Activated gamma-delta T cell (primary cell): ENCODE results near the gene CRLF2.
"Not testable (repeated sequence)": the region's sequence is repeated elsewhere in the genome, so short reads cannot be mapped to it uniquely, and the experiment has no call there.

Source experiments
- DNase-seq: peaks from one replicate; lab custom pipeline; 2025; lab: John Stamatoyannopoulos, UW

CRLF2 gene

DNA sequence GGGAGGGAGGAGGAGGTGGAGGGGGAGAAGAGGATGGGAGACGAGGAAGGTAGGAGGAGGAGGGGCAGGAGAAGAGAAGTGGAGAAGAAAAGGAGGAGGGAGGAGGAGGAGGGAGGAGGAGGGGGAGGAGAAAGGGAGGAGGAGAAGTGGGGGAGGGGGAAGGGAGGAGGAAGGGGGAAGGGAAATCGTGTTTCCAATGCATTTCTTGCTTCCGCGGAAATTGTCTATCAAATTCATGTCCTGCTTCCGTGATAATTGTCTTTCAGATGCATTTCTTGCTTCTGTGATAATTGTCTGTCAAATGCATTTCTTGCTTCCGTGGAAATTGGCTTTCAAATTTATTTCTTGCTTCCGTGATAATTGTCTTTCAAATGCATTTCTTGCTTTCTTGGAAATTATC lies 43.3 kb downstream of the CRLF2 start:
- DNase-seq = no peak

DNA sequence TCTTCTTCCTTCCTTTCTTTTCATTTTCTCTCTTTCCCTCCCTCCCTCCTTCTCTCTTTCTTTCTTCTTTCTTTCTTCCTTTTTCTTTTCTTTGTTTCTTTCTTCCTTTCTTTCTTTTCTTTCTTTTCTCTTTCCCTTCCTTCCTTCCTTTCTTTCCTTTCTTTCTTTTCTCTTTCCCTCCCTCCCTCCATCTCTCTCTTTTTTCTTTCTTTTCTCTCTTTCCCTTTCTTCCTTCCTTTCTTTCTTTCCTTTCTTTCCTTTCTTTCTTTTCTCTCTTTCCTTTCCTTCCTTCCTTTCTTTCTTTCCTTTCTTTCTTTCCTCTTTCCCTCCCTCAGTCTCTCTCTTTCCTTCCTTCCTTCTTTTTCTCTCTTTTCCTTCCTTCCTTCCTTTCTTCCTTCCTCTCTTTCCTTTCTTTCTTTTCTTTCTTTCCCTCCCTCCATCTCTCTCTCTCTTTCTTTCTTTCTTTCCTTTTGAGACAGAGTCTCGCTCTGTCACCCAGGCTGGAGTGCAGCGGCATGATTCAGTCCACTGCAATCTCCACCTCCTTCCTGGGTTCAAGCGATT lies 44.4 kb downstream of the CRLF2 start:
- no peak for DNase-seq

DNA sequence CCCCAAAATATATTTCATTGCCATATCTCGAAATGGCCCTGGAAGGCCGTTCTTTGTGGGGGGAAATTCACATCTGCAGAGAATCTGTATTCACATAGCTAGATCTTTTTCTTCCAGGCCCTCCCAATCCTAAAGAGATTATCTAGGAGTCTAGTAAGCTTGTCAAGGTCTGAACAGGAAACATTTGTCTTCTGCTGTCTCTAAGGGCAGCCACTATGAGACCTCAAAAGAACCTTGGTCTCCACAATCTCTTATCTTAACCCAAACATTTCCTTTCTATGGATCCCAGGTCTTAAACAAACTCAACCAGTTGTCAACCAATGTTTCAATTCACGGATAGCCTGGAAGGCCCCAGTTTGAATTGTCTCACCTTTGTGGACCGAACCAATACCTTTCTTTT lies 45.0 kb downstream of the CRLF2 start:
- no peak for DNase-seq

GRCh38 chrX:1165535-1166196 lies 46.8 kb downstream of the CRLF2 start:
- no peak for DNase-seq

DNA sequence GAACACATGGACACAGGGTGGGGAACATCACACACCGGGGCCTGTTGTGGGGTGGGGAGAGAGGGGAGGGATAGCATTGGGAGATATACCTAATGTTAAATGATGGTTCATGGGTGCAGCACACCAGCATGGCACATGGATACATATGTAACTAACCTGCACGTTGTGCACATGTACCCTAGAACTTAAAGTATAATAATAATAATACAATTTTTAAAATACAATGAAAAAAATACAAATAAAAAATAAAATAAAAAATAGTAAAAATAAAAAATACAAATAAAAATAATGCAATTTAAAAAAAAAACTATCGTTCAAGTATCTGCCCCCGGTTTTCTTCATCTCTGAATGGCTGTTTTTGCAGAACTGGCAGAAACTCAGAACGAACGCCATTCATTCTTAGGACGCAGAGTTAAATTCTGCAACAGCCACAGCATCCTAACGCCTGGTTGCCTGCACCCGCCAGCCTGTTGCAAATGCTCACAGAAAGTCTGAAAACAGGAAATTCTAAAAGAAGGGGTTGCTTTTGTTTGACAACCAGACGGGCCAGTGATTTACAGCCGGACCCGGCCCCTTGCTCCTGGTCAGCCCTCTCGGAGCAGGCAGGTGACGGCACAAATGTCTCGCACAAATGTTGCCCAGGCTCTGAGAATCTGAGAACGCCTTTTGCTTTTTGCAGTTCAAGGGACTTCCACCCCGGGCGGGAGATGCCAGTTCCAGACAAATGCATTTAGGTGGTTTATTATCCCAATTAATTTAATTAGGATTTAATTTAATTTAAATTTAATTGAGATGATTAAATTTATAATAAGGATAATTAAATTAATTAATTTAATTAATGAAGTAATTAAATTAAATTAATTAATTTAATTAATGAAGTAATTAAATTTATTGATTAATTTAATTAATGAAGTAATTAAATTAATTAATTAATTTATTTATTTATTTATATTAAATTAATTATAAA lies 47.8 kb downstream of the CRLF2 start:
- no peak for DNase-seq

DNA sequence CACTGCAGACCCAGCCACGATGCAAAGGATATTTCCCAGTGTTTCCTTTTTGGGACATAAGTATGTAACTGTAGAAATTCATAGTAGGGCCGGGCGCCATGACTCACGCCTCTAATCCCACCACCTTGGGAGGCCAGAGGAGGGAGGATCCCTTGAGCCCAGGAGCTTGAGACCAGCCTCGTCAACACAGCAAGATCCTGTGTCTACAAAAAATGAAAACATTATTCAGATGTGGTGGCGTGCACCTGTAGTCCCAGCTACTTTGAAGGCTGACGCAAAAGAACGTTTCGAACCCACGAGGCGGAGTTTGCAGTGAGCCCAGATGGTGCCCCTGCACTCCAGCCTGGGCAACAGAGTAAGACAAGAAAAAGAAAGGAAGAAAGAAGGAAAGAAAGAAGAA lies 49.2 kb downstream of the CRLF2 start:
- DNase-seq = no peak

DNA sequence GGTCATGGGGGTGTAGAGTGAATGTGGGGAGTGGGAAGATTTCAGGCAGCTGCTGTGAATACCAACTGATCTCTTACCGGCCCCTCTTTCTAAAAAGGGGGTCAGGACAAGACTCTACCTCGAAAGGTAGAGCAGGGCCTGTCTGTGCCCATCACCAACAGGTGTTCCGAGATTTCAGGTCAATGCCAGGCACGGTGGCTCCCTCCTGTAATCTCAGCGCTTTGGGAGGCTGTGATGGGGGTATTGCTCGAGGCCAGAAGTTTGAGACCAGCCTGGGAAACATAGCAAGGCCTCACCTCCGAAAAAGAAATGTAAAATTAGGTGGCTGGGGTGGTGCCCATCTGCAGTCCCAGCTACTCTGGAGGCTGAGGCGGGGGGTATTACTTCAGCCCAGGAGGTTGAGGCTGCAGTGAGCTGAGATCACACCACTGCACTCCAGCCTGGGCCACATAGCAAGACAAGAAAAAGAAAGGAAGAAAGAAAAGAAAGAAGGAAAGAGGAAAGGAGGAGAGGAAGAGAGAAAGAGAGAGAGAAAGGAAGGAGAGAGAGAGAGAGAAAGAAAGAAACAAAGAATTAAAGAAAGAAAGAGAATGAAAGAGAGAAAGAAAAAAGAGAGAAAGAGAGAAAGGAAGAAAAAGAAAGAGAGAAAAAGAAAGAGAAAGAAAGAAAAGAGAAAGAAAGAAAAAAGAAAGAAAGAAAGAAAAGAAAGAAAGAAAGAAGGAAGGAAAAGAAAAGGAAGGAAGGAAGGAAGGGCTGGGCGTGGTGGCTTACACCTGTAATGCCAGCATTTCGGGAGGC lies 50.1 kb downstream of the CRLF2 start:
- no peak for DNase-seq

GRCh38 chrX:1159548-1159947 lies 52.9 kb downstream of the CRLF2 start:
- DNase-seq = no peak

DNA sequence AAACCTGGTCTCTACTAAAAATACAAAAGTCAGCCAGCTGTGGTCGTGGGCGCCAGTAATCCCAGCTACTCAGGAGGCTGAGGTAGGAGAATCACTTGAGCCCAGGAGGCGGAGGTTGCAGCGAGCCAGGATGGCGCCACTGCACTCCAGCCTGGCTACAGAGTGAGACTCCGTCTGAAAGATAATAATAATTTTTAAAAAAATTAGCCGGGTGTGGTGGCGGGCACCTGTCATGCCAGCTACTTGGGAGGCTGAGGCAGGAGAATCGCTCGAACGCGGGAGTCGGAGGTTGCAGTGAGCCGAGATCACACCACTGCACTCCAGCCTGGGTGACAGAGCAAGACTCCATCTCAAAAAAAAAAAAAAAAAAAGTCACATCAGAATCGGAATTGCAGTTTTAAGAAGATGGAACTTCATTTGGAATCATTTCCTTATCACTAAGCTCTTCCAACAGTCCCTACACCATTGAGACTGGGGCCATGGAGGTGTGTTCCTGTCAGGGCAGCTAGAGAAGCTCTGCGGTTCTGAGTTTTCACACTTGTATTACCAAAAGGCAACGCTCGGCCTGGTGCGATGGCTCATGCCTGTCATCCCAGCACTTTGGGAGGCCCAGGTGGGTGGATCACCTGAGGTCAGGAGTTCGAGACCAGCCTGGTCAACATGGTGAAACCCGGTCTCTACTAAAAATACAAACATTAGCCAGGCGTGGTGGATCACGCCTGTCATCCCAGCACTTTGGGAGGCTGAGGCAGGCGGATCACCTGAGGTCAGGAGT lies 55.6 kb downstream of the CRLF2 start:
- DNase-seq = not testable (repeated sequence)

DNA sequence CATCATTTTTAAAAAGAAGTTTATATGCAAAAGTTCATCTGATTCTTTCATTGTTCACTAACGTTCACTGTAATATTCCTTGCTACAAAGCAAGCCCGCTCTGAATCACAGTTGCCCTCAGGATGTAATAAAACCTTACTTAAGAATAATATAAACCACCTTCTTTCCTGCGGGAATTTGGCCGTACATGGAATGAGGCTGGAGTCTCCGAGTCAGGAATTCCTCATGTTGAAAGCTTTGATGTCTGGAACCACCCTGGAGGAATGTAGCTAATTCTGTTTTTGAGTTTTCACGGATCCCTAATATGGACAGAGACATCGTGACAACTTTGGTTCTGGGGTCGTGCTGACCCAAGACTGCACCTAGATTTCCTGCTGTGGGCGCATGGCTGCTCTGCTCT lies 58.5 kb downstream of the CRLF2 start:
- DNase-seq = no peak

GRCh38 chrX:1152090-1152489 lies 60.4 kb downstream of the CRLF2 start:
- DNase-seq = no peak

- no peak for DNase-seq
Observed at GRCh38 chrX:1151378-1152077, 60.9 kb downstream of the CRLF2 start.

GRCh38 chrX:1150569-1151347 lies 61.7 kb downstream of the CRLF2 start:
- DNase-seq = no peak

DNA sequence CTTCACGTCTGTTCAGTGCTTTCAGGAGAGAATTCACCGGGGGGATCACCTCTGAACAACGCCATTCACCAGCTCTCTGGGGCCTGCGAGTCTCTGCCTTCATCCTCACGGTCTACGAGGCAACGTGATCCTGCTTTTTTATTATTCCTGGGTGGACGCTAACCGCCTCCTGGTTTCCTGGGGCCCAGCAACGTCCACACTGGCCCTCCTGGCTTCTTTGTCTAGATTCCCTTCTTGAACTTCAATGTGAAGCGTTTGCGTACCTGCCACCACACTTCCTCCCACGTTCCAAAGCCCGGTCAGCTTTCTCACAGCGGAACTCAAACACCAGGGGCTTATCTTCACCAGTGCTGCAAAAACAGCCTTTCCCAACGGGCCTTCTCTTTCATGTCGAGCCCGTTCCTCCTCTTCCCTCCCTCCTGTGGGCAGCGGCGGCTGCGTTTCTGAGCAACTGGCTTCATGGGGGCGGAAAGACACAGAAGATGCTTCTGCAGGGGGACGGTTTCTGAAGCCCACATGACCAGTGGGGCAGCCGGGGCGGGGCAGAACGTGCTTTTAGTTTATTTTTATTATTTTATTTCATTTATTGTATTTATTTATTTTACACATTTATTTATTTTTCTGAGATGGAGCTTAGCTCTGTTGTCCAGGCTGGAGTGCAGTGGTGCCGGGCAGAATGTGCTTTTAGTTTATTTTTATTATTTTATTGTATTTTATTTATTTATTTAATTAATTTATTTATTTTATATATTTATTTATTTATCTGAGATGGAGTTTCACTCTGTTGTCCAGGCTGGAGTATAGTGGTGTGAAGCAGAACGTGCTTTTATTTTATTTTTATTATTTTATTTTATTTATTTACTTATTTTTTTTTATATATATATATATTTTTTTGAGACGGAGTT lies 64.6 kb downstream of the CRLF2 start:
- no peak for DNase-seq

DNA sequence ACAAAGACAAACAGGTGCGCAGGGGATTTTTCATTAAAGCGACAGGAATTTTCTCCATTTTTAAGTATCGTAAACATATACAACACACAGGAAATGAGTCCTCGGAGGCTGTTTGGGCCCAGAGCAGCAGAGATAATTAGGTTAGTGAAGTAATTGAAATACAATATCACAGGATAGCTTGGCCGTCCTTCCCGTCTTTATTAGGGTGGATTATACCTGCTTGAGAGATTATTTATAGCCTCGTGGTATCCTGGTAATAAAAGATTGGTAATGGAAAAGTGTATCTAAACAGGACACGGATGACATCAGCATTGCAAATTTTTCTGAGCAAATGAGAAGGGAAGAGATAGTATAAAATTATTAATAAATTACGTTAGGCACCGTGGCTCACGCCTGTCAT lies 68.2 kb downstream of the CRLF2 start:
- no peak for DNase-seq
